DOHH2 (cell line): ENCODE data around the gene ZBED2.
"Not testable (repeated sequence)": the region's sequence is repeated elsewhere in the genome, so short reads cannot be mapped to it uniquely, and the experiment has no call there.

Experiments used
- H3F3A ChIP-seq: fragments of 200-600 bp; sonication (generic), shearing (Covaris generic); 2 replicates; pipeline ENCODE4 v1.6.0; 2016; ENCODE audit warnings: antibody characterized with exemption, mild to moderate bottlenecking; ENCODE audit not compliant: control insufficient read depth, insufficient read depth
- H3K27ac ChIP-seq: fragments of 200-600 bp; sonication (generic); 2 replicates; pipeline ENCODE4 v1.5.1; 2014; ENCODE audit warnings: low read depth, mild to moderate bottlenecking, low read length, moderate library complexity
- H3K27me3 ChIP-seq: fragments of 200-600 bp; sonication (generic); 2 replicates; pipeline ENCODE4 v1.6.1; 2014; ENCODE audit warnings: mild to moderate bottlenecking, low read length, mixed read lengths; ENCODE audit not compliant: control insufficient read depth
- H3K36me3 ChIP-seq: fragments of 200-600 bp; sonication (generic); 2 replicates; pipeline ENCODE4 v1.6.1; 2014; ENCODE audit warnings: mild to moderate bottlenecking, low read length, moderate library complexity, mixed read lengths; ENCODE audit not compliant: control insufficient read depth
- H3K4me1 ChIP-seq: fragments of 200-600 bp; sonication (generic); 2 replicates; pipeline ENCODE4 v1.6.1; 2014; ENCODE audit warnings: mild to moderate bottlenecking, low read length, mixed read lengths; ENCODE audit not compliant: control insufficient read depth
- H3K4me2 ChIP-seq: fragments of 200-600 bp; sonication (generic); 2 replicates; pipeline ENCODE4 v1.6.0; 2014; ENCODE audit warnings: mild to moderate bottlenecking, low read length, moderate library complexity
- H3K4me3 ChIP-seq: fragments of 200-600 bp; sonication (generic); 2 replicates; pipeline ENCODE4 v1.5.1; 2014; ENCODE audit warnings: mild to moderate bottlenecking, low read length, mixed read lengths
- H3K79me2 ChIP-seq: fragments of 200-600 bp; sonication (generic); 2 replicates; pipeline ENCODE4 v1.6.1; 2014; ENCODE audit warnings: mild to moderate bottlenecking, low read length, mixed read lengths; ENCODE audit not compliant: control insufficient read depth
- H3K9me2 ChIP-seq: fragments of 200-600 bp; sonication (generic); replicated peaks from 2 replicates; pipeline ENCODE4 v1.6.1; 2014; ENCODE audit warnings: mild to moderate bottlenecking, low read length, mixed read lengths; ENCODE audit not compliant: control insufficient read depth
- H3K9me3 ChIP-seq: fragments of 200-600 bp; sonication (generic); 2 replicates; pipeline ENCODE4 v1.6.1; 2014; ENCODE audit warnings: antibody characterized with exemption, low read length, mixed read lengths; ENCODE audit not compliant: control insufficient read depth, insufficient read depth
- H4K20me1 ChIP-seq: fragments of 200-600 bp; sonication (generic); 2 replicates; pipeline ENCODE4 v1.6.0; 2014; ENCODE audit warnings: low read depth, mild to moderate bottlenecking, antibody characterized with exemption, low read length, moderate library complexity; ENCODE audit not compliant: control insufficient read depth, insufficient read depth
- EZH2phosphoT487 ChIP-seq: fragments of 200-600 bp; sonication (generic); IDR thresholded peaks from 2 replicates; pipeline ENCODE4 v1.6.1; 2017; ENCODE audit warnings: borderline replicate concordance, mild to moderate bottlenecking, antibody characterized with exemption, low read length, moderate library complexity, mixed read lengths
- TF ChIP-seq, protein P1 (sequence below): fragments of 200-600 bp; sonication (generic); IDR thresholded peaks from one replicate; pipeline ENCODE4 v1.5.1; 2014; ENCODE audit warnings: antibody characterized with exemption, mild to moderate bottlenecking, low read depth, low read length; ENCODE audit not compliant: poor library complexity, severe bottlenecking

Gene ZBED2

DNA sequence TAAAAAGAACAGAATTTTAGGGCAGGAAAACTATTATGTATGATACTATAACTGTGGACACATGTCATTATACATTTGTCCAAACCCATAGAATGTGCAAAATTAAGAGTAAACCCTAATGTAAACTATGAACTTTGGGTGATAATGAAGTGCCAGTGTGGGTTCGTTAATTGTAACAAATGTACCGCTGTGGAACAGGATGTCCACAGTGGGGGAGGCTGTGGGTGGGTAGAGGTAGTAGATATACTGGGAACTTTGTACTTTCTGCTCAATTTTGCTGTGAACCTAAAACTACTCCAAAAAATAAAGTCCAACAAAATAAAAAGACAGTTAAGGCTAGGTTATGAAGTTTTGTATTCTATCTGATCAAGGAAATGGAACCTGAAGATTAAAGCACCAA is 28.3 kb downstream of the ZBED2 start:
- H3K27ac ChIP-seq = no peak overlapping the region
- H4K20me1 ChIP-seq = no peaks in the 10 kb centered on the region
- no peaks in the 10 kb centered on the region for H3K36me3 ChIP-seq
- H3F3A ChIP-seq = no peaks in the 10 kb centered on the region
- no peak for TF ChIP-seq EZH2phosphoT487
- TF ChIP-seq, protein P1, sequence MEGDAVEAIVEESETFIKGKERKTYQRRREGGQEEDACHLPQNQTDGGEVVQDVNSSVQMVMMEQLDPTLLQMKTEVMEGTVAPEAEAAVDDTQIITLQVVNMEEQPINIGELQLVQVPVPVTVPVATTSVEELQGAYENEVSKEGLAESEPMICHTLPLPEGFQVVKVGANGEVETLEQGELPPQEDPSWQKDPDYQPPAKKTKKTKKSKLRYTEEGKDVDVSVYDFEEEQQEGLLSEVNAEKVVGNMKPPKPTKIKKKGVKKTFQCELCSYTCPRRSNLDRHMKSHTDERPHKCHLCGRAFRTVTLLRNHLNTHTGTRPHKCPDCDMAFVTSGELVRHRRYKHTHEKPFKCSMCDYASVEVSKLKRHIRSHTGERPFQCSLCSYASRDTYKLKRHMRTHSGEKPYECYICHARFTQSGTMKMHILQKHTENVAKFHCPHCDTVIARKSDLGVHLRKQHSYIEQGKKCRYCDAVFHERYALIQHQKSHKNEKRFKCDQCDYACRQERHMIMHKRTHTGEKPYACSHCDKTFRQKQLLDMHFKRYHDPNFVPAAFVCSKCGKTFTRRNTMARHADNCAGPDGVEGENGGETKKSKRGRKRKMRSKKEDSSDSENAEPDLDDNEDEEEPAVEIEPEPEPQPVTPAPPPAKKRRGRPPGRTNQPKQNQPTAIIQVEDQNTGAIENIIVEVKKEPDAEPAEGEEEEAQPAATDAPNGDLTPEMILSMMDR = no peak
- no peaks in the 10 kb centered on the region for H3K79me2 ChIP-seq
- H3K27me3 ChIP-seq = no peaks in the 10 kb centered on the region
- no peaks in the 10 kb centered on the region for H3K4me1 ChIP-seq
- H3K4me2 ChIP-seq = no peak overlapping the region
- H3K9me3 ChIP-seq = no peaks in the 10 kb centered on the region
- H3K4me3 ChIP-seq = no peak overlapping the region
- H3K9me2 ChIP-seq = no peaks in the 10 kb centered on the region

DNA sequence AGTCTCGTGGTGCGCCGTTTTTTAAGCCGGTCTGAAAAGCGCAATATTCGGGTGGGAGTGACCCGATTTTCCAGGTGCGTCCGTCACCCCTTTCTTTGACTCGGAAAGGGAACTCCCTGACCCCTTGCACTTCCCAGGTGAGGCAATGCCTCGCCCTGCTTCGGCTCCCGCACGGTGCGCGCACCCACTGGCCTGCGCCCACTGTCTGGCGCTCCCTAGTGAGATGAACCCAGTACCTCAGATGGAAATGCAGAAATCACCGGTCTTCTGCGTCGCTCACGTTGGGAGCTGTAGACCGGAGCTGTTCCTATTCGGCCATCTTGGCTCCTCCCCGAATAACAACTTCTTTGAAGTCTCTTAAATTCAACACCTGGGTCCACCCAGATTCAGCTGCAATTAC is 33.2 kb downstream of the ZBED2 start:
- H3K4me2 ChIP-seq, H3K27ac ChIP-seq, H3K79me2 ChIP-seq, H3K4me1 ChIP-seq, H3K9me3 ChIP-seq, H3K4me3 ChIP-seq, H4K20me1 ChIP-seq, H3K27me3 ChIP-seq, H3F3A ChIP-seq, H3K36me3 ChIP-seq, H3K9me2 ChIP-seq: not testable (repeated sequence)

DNA sequence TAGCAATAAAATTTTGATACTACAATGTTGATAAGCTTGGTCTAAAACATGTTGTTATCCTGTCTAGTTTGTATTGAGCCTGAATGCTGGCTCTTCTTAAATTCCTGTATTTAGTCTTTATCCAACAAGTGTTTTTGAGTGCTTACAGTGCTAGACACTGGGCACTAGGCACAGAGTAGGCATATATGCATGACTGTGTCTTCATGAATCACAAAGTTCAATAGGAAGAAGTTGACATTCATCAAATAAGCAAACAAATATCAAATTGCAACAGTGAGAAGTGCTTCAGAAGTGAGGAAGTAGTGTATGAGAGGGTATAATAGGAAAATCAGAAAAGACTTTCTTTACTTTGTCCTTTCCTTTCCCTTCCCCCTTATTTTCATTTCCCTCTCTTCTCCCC is 46.4 kb downstream of the ZBED2 start:
- H3F3A ChIP-seq = no peaks in the 10 kb centered on the region

DNA sequence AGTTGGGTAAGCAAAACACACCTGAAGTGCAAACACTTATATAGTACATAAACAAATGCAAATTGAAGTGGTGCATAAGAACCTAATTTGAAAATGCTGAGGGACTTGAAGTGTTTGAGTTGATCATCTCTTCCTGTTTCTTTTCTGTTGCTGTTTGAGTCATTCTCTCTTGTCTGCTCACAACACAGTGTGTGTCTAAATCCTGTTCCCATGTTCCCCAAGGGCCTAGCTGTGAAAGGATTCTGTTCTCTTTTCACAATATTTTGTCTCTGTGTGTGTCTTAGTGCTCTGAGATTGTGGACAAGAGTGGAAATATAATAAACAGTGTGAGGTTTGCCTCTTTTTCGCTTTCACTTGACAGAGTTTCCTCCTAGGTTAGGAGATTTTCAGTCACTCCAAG is 47.1 kb downstream of the ZBED2 start:
- H3K36me3 ChIP-seq = no peaks in the 10 kb centered on the region
- H3K4me1 ChIP-seq = peaks cover 13% of the 10 kb centered on the region
- no peaks in the 10 kb centered on the region for H3K9me2 ChIP-seq
- no peaks in the 10 kb centered on the region for H3K9me3 ChIP-seq
- TF ChIP-seq, protein P1 = no peak
- no peak for TF ChIP-seq EZH2phosphoT487
- H3K79me2 ChIP-seq = no peaks in the 10 kb centered on the region
- H4K20me1 ChIP-seq = no peaks in the 10 kb centered on the region
- no peak overlapping the region for H3K4me2 ChIP-seq
- H3K4me3 ChIP-seq = no peak overlapping the region
- H3K27ac ChIP-seq = no peak overlapping the region
- no peaks in the 10 kb centered on the region for H3F3A ChIP-seq
- 0 out of 2 replicates have a peak, but pooled peaks cover 2% of the 10 kb centered on the region for H3K27me3 ChIP-seq

More for the DNA sequence above, 46.4 kb downstream of the ZBED2 start:
- Histone ChIP-seq H3K4me3 (no peak overlapping the region), H3K36me3 (no peaks in the 10 kb centered on the region), H3K4me1 (peaks cover 13% of the 10 kb centered on the region), H3K27me3 (0 out of 2 replicates have a peak, but pooled peaks cover 2% of the 10 kb centered on the region), H3K4me2 (no peak overlapping the region), H3K9me2 (no peaks in the 10 kb centered on the region), H3K27ac (no peak overlapping the region), H4K20me1 (no peaks in the 10 kb centered on the region), H3K9me3 (no peaks in the 10 kb centered on the region), H3K79me2 (no peaks in the 10 kb centered on the region)
- TF ChIP-seq, protein P1 = no peak
- TF ChIP-seq EZH2phosphoT487 = no peak
